Skeletal muscle satellite cell (primary cell): ENCODE data around the gene KBTBD12. TPM values are rescaled to one million over a fixed set of nuclear protein-coding genes. Genes with fewer than 3 reads are reported as not detected.

ENCODE experiments used
- small RNA-seq: library from RNA; depleted of rRNA; stranded (forward); fragments of <200 nt; gene quantifications from one replicate; pipeline ENCODE3, GENCODE V24; 2012

Gene KBTBD12

Small RNA genes within 50 kb of the gene (small RNA-seq; reads per million reads assigned to genes)
- not detected for gene RNA5SP139
